ENCODE data around the gene CHST11.

CHST11 gene

GRCh38 chr12:104446646-104447421 lies 9.9 kb upstream of the CHST11 start:
- no peak for TF ChIP-seq CTCF (IDR thresholded peaks at IDR 0.05; ENCODE audit: borderline replicate concordance, control extremely low read depth, extremely low read depth, insufficient read depth, missing control alignments)
- no peak for DNase-seq (ENCODE audit: low spot score)
- in situ Hi-C loops (cut with MboI; ENCODE audit: low sequenced_read_pairs, unreplicated experiment) = no loop called here

DNA sequence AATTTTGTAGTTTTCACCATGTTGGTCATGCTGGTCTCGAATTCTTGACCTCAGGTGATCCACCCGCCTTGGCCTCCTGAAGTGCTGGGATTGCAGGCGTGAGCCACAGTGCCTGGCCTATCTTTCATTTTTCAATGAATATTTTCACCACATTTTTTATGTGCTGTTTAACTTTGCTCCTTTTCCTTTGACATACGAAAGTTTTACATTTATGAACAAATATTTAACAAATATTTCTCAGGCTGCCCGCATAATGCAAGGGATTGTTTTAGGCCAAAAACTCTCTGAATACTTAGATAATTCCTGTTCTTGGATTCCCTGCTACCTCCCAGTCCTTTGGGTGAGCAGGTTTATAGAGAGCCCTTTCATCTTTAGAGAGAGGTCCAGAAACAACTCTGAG lies 8.7 kb upstream of the CHST11 start:
- in situ Hi-C loops (cut with MboI; ENCODE audit: low sequenced_read_pairs, unreplicated experiment) = no loop called here
- DNase-seq (ENCODE audit: low spot score) = no peak
- no peak for TF ChIP-seq CTCF (IDR thresholded peaks at IDR 0.05; ENCODE audit: borderline replicate concordance, control extremely low read depth, extremely low read depth, insufficient read depth, missing control alignments)

GRCh38 chr12:104448451-104448850 lies 8.3 kb upstream of the CHST11 start:
- no peak for TF ChIP-seq CTCF (IDR thresholded peaks at IDR 0.05; ENCODE audit: borderline replicate concordance, control extremely low read depth, extremely low read depth, insufficient read depth, missing control alignments)
- no peak for DNase-seq (ENCODE audit: low spot score)
- in situ Hi-C loops (cut with MboI; ENCODE audit: low sequenced_read_pairs, unreplicated experiment) = no loop called here

DNA sequence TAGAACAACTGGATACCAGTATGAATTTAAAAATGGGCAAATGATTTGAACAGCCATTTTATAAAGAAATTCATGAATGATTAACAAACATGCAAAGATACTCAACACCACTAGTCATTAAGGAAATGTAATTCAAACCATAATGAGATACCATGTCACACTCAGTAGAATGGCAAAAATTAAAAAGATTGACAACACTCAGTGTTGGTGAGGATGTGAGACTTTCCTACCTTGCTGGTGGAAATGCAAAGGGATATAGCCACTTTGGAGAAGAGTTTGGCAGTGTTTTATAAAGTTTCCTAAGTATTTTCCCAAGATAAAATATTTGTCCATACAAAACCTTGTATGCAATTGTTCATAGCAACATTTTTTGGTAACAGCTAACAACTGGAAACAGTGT lies 6.0 kb upstream of the CHST11 start:
- TF ChIP-seq CTCF (IDR thresholded peaks at IDR 0.05; ENCODE audit: borderline replicate concordance, control extremely low read depth, extremely low read depth, insufficient read depth, missing control alignments) = no peak
- in situ Hi-C loops (cut with MboI; ENCODE audit: low sequenced_read_pairs, unreplicated experiment) = no loop called here
- DNase-seq (ENCODE audit: low spot score) = no peak

DNA sequence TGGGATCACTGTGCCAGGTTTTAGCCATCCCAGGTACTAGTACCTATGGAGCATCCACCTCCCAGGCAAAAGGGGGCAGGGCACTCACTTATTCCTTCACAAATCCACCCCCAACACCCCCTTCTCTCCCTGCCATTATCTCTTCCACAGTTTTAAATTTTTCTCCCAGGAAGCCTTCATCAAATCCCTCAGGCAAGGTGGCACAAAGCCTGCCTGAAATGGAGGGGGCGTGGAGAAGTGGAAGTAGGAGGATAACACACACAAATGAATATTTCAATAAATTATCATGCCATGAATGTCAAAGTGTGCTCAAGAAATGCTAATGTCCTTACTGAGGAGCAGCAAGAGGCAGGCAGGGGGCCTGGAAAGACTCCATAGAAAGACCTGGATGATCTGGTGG lies 4.7 kb upstream of the CHST11 start:
- no peak for DNase-seq (ENCODE audit: low spot score)
- in situ Hi-C loops (cut with MboI; ENCODE audit: low sequenced_read_pairs, unreplicated experiment) = no loop called here
- no peak for TF ChIP-seq CTCF (IDR thresholded peaks at IDR 0.05; ENCODE audit: borderline replicate concordance, control extremely low read depth, extremely low read depth, insufficient read depth, missing control alignments)

- TF ChIP-seq CTCF (IDR thresholded peaks at IDR 0.05; ENCODE audit: borderline replicate concordance, control extremely low read depth, extremely low read depth, insufficient read depth, missing control alignments) = no peak
- in situ Hi-C loops (cut with MboI; ENCODE audit: low sequenced_read_pairs, unreplicated experiment) = no loop called here
- DNase-seq (ENCODE audit: low spot score) = no peak
These were observed 3.6 kb upstream of the CHST11 start for GRCh38 chr12:104453133-104453532.
